Prostate gland (tissue), 2 donors: ENCODE data around the gene EGFLAM. TPM values are rescaled to one million over a fixed set of nuclear protein-coding genes. Genes with fewer than 3 reads are reported as not detected.

Source experiments
- DNase-seq: peaks from one replicate; pipeline ENCODE4 v3.0.0-alpha.2; 2019; ENCODE audit warnings: low spot score
- H3K27ac ChIP-seq, 2 donors: fragments of 200-600 bp; sonication (generic); 2 replicates each; pipeline ENCODE4 v1.5.1; 2017 to 2019
- H3K27me3 ChIP-seq: fragments of 200-600 bp; sonication (generic); replicated peaks from 2 replicates; pipeline ENCODE4 v1.5.1; 2019; ENCODE audit not compliant: insufficient read depth
- H3K36me3 ChIP-seq, 2 donors: fragments of 200-600 bp; sonication (generic); 1 replicate in 1 of 2; 2 replicates in 1 of 2; pipeline versions ENCODE4 v1.5.1 to v1.8.1; 2017 to 2019
- H3K4me1 ChIP-seq: fragments of 200-600 bp; sonication (generic); replicated peaks from 2 replicates; pipeline ENCODE4 v1.5.1; 2019
- H3K4me3 ChIP-seq, 2 donors: fragments of 200-600 bp; sonication (generic); 2 replicates each; pipeline ENCODE4 v1.5.1; 2017 to 2019
- H3K9me3 ChIP-seq: fragments of 200-600 bp; sonication (generic); 2 replicates; pipeline ENCODE4 v1.5.1; 2017
- CTCF ChIP-seq, 4 experiments: fragments of 200-600 bp in 2 of 4; fragments of 450-650 bp in 2 of 4; sonication (generic) in 2 of 4; IDR thresholded peaks; 1 replicate in 3 of 4; 2 replicates in 1 of 4; pipeline ENCODE4 v1.5.1; 2016 to 2019; ENCODE audit warnings: antibody characterized with exemption in 4 of 4, mild to moderate bottlenecking in 2 of 4, moderate library complexity in 2 of 4
- POLR2A ChIP-seq: fragments of 450-650 bp; IDR thresholded peaks from one replicate; pipeline ENCODE4 v1.6.1; 2016; ENCODE audit warnings: antibody characterized with exemption, mild to moderate bottlenecking
- POLR2AphosphoS5 ChIP-seq: sonication (generic); formaldehyde crosslinking; IDR thresholded peaks from one replicate; pipeline ENCODE4 v1.6.1; 2017; ENCODE audit warnings: antibody characterized with exemption
- WGBS: methylation state at CpG from one replicate; pipeline ENCODE4 v1.1.5; 2018; 5-methylcytosine and 5-hydroxymethylcytosine counted together
- intact Hi-C: fragments of 100-400 bp; cut with DNase I; formaldehyde crosslinking; loops from one replicate; pipeline ENCODE4 v1.14.2; 2022
- total RNA-seq, 2 donors: library from RNA; depleted of rRNA; stranded (reverse); fragments of >200 nt; gene quantifications; one replicate each; pipeline ENCODE4 v1.1.0, GENCODE V29; 2016

EGFLAM gene
- total RNA-seq, 2 donors from 2014 or later, result 4.1 to 14.1 TPM

- no peak for TF ChIP-seq POLR2A
- no peak for TF ChIP-seq CTCF (IDR thresholded peaks at IDR 0.05)
- no peak for TF ChIP-seq POLR2AphosphoS5
- Histone ChIP-seq H3K27me3 (no peaks in the 10 kb centered on the region), H3K27ac (no peak overlapping the region), H3K4me1 (no peaks in the 10 kb centered on the region), H3K9me3 (no peaks in the 10 kb centered on the region), H3K36me3 (no peaks in the 10 kb centered on the region), H3K4me3 (no peak overlapping the region)
- intact Hi-C loops, result loop anchor here (5.0 to 10.0 kb wide), 3 partner anchors 65 to 627 kb away; partner anchors contain the start of genes LIFR and RICTOR
- WGBS, result 70% methylated on average over 5 of the region's 5 CpGs
- DNase-seq, result no peak
Measured at GRCh38 chr5:38447786-38448185, 189.4 kb downstream of the EGFLAM start.

DNA sequence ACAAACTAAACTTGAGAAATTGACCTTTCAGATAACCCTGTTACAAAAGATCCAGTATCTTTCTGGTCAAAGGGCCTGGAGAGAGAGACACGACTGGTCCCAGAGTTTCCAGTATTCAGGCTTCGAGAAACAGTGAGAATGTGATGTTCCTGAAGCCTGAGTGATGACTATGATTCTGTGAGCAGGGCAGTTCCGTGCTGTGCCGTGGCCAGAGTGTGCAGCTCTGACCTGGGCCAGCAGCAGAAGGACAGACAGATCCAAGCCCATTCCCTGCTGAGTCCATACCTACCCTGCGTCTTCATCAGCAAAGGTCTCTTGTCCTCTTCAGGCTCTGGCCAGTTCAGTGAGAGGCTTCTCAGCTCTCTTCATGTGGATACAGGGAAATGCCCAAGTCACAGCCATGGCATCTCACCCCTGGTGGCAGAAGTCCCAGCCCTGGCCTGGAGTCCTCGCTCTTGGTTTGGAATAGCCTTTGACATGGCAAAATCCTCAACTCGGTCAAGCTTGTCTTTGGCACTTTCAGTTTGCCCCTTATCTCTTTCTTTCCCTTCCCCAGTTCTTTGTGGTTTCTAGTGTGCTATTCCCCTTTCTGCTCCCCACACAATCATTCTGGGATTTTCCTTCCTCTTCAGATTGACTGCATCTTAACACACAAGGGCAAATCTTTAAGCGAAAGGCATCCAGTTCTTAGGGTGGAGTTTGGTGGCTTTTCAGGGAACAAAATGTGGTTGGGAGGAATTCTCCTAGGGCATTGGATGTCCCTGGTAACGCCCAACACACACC lies 190.4 kb downstream of the EGFLAM start:
- TF ChIP-seq POLR2A (no peak), CTCF (IDR thresholded peaks at IDR 0.05) (no peak), POLR2AphosphoS5 (no peak)
- WGBS, result 82% methylated on average over 9 of the region's 9 CpGs
- no peak overlapping the region for H3K27ac ChIP-seq

GRCh38 chr5:38450627-38451026 lies 192.3 kb downstream of the EGFLAM start:
- Histone ChIP-seq H3K27me3 (no peaks in the 10 kb centered on the region), H3K9me3 (no peaks in the 10 kb centered on the region), H3K36me3 (no peaks in the 10 kb centered on the region), H3K27ac (no peak overlapping the region), H3K4me1 (no peaks in the 10 kb centered on the region), H3K4me3 (no peak overlapping the region)
- 88% methylated on average over 6 of the region's 6 CpGs for WGBS
- no peak for DNase-seq
- no peak for TF ChIP-seq POLR2AphosphoS5
- TF ChIP-seq CTCF (IDR thresholded peaks at IDR 0.05), result no peak
- no peak for TF ChIP-seq POLR2A
- intact Hi-C loops, result no loop called here

More for the DNA sequence above, 190.4 kb downstream of the EGFLAM start:
- Histone ChIP-seq H3K9me3 (no peaks in the 10 kb centered on the region), H3K36me3 (no peaks in the 10 kb centered on the region), H3K27me3 (no peaks in the 10 kb centered on the region), H3K4me1 (no peaks in the 10 kb centered on the region), H3K4me3 (no peak overlapping the region)
- intact Hi-C loops, result loop anchor here (5.0 to 10.0 kb wide), 3 partner anchors 64 to 626 kb away; partner anchors contain the start of genes LIFR and RICTOR
- no peak for DNase-seq

- Histone ChIP-seq H3K4me3 (no peak overlapping the region), H3K36me3 (no peaks in the 10 kb centered on the region), H3K27ac (no peak overlapping the region), H3K27me3 (no peaks in the 10 kb centered on the region), H3K4me1 (no peaks in the 10 kb centered on the region), H3K9me3 (no peaks in the 10 kb centered on the region)
- WGBS, result 78% methylated on average over 9 of the region's 9 CpGs
- no peak for DNase-seq
- no peak for TF ChIP-seq CTCF (IDR thresholded peaks at IDR 0.05)
- TF ChIP-seq POLR2AphosphoS5, result no peak
- intact Hi-C loops, result no loop called here
Measured at GRCh38 chr5:38451074-38451725, 192.8 kb downstream of the EGFLAM start.
